GM12878 (cell line): ENCODE measurements around the gene PSMD14. TPM values are rescaled to one million over a fixed set of nuclear protein-coding genes. Genes with fewer than 3 reads are reported as not detected.
A peak's percentile ranks its signal among the peaks of the same experiment; 100 is the strongest.
"Not testable (repeated sequence)": the region's sequence is repeated elsewhere in the genome, so short reads cannot be mapped to it uniquely, and the experiment has no call there.

ENCODE experiments used
- ATAC-seq: fragments of 200-7000 bp; cut with Tn5 transposase; 3 replicates; pipeline ENCODE4 v1.9.1; 2020; ENCODE audit warnings: mild to moderate bottlenecking, moderate library complexity
- BruUV-seq: library from RNA; stranded (reverse); fragments of 400-500 nt; replicated peaks from 2 replicates; lab custom pipeline; 2021; lab: Mats Ljungman, UMichigan
- CTCF ChIA-PET: fragments of 300-600 bp; sonication (Branson Sonifier 250); formaldehyde crosslinking; extraction: SDS; loops from one replicate; lab custom pipeline; 2021; ENCODE audit warnings: inconsistent platforms; lab: Yijun Ruan, JAX
- POLR2A ChIA-PET: fragments of 350-600 bp; formaldehyde crosslinking; extraction: SDS; loops from one replicate; lab custom pipeline; 2021; ENCODE audit warnings: inconsistent platforms; lab: Charles Lee
- RAD21 ChIA-PET: fragments of 300-600 bp; sonication (Branson Sonifier 250); formaldehyde crosslinking; loops from one replicate; lab custom pipeline; 2023; ENCODE audit warnings: antibody characterized with exemption; ENCODE audit not compliant: unreplicated experiment; lab: Charles Lee
- SMC1A ChIA-PET: fragments of 300-600 bp; sonication (Branson Sonifier 250); formaldehyde crosslinking; loops from one replicate; lab custom pipeline; 2023; ENCODE audit not compliant: unreplicated experiment, uncharacterized antibody; lab: Charles Lee
- DNase-seq: peaks from one replicate; pipeline ENCODE4 v3.0.0-alpha.2; 2011; ENCODE audit warnings: low read depth, low spot score
- FAIRE-seq: peaks from 3 replicates; lab custom pipeline; 2011; peaks lifted over from hg19 to GRCh38; lab: Jason Lieb, UNC
- H2AFZ ChIP-seq: 2 replicates; pipeline ENCODE4 v1.6.0; 2011; ENCODE audit warnings: low read depth, low read length, control low read depth; ENCODE audit not compliant: control insufficient read depth
- H3K27ac ChIP-seq: 2 replicates; pipeline ENCODE4 v1.5.1; 2011; ENCODE audit warnings: control low read depth; ENCODE audit not compliant: control insufficient read depth, insufficient read depth
- H3K27me3 ChIP-seq, 2 experiments: replicated peaks in 1 of 2; 2 replicates each; pipeline versions ENCODE4 v1.6.0 to v1.6.1; 2011; ENCODE audit warnings: low read length in 1 of 2; ENCODE audit not compliant: control insufficient read depth in 2 of 2, insufficient read depth in 2 of 2
- H3K36me3 ChIP-seq, 2 experiments: 2 replicates each; pipeline ENCODE4 v1.5.1; 2011; ENCODE audit warnings: low read length in 1 of 2; ENCODE audit not compliant: control insufficient read depth in 2 of 2, insufficient read depth in 2 of 2
- H3K4me1 ChIP-seq: 2 replicates; pipeline ENCODE4 v1.6.1; 2011; ENCODE audit warnings: mild to moderate bottlenecking, low read length, moderate library complexity, mixed read lengths; ENCODE audit not compliant: control insufficient read depth, insufficient read depth
- H3K4me2 ChIP-seq: 2 replicates; pipeline ENCODE4 v1.6.0; 2011; ENCODE audit warnings: control low read depth; ENCODE audit not compliant: control insufficient read depth, insufficient read depth
- H3K4me3 ChIP-seq: fragments of 200-600 bp; sonication (generic); 2 replicates; pipeline ENCODE4 v1.5.1; 2016
- H3K79me2 ChIP-seq: 2 replicates; pipeline ENCODE4 v1.6.0; 2011; ENCODE audit warnings: low read length; ENCODE audit not compliant: control insufficient read depth, insufficient read depth
- H3K9ac ChIP-seq: 2 replicates; pipeline ENCODE4 v1.8.0; 2011; ENCODE audit warnings: low read length, control low read depth, mixed read lengths; ENCODE audit not compliant: control insufficient read depth, insufficient read depth
- H3K9me3 ChIP-seq: replicated peaks from 3 replicates; pipeline ENCODE4 v1.5.1; 2011; ENCODE audit warnings: mild to moderate bottlenecking, low read length; ENCODE audit not compliant: control insufficient read depth, insufficient read depth
- H4K20me1 ChIP-seq: 2 replicates; pipeline ENCODE4 v1.6.0; 2011; ENCODE audit not compliant: control insufficient read depth, insufficient read depth
- RAD21 ChIP-seq: IDR thresholded peaks from 2 replicates; pipeline ENCODE4 v1.6.1; 2011; ENCODE audit warnings: mild to moderate bottlenecking, low read depth, low read length, moderate library complexity; ENCODE audit not compliant: insufficient read depth
- WGBS: methylation state at CpG from one replicate; pipeline ENCODE4 v1.1.6; 2016; ENCODE audit warnings: low lambda C conversion rate; ENCODE audit not compliant: insufficient replicate concordance, insufficient coverage; ENCODE audit errors: missing lambda C conversion rate; 5-methylcytosine and 5-hydroxymethylcytosine counted together
- in situ Hi-C: fragments of 300-500 bp; cut with MboI; formaldehyde crosslinking; loops from 9 replicates; pipeline ENCODE4 v1.14.3; 2018; ENCODE audit warnings: mixed read lengths
- intact Hi-C: fragments of 100-400 bp; cut with micrococcal nuclease; formaldehyde crosslinking; loops from one replicate; pipeline ENCODE4 v1.14.2; 2022; ENCODE audit not compliant: unreplicated experiment
- polyA plus RNA-seq, 11 experiments: library from polyadenylated mRNA; depleted of rRNA in 4 of 11; unstranded in 6 of 11; stranded (reverse) in 5 of 11; fragments of >200 nt; fragmentation: Nextera tagmentation in 4 of 11; fragmentation: Illumina TruSeq in 1 of 11; extraction: Ambion mirVana in 4 of 11; extraction: Trizol in 1 of 11; gene quantifications; 1 replicate in 1 of 11; 2 replicates in 10 of 11; pipeline versions ENCODE4 v1.2.1 to v1.2.3, GENCODE V29; 2011 to 2016; ENCODE audit warnings: inconsistent platforms in 2 of 11, missing spikeins in 2 of 11, low read depth in 1 of 11
- total RNA-seq, 4 experiments: library from RNA; depleted of rRNA in 3 of 4; stranded (reverse); fragments of >200 nt in 3 of 4; fragmentation: Illumina TruSeq in 1 of 4; extraction: Trizol in 1 of 4; gene quantifications; 2 replicates each; pipeline versions ENCODE4 v1.2.1 to v1.2.3, GENCODE V29; 2013 to 2021

Gene PSMD14
- total and polyA plus RNA-seq, 10 of the 15 experiments (the other 5 are each of a cell fraction or from before 2014, with no cell fraction given) = 70.5 to 253 (median 127) TPM

DNA sequence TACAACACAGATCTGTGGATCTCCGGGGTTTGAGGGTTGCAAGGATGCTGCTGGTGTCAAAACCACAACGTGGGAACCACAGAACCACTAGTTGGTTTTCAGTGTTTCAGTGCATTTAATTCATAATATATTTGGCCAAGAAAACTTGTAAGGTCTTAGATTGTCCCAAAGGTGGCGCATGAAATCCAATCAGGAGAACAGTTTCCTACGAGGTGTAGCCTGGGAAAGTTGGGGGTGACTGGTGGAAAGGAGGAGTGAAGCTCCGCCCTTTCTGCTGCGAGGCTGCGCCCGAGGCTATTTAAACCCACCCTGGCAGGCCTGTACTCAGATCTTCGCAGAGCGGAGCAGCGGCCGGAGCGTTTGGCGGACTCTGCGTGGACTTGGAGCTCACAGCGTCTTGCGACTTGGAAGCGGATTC, 27.3 kb upstream of the PSMD14 start:
- H3K36me3 ChIP-seq, H3K4me3 ChIP-seq, FAIRE-seq, ATAC-seq, DNase-seq, H3K27me3 ChIP-seq, RAD21 ChIA-PET, in situ Hi-C loops, H3K79me2 ChIP-seq, H3K9ac ChIP-seq, H3K27ac ChIP-seq, H3K9me3 ChIP-seq, POLR2A ChIA-PET, BruUV-seq, H2AFZ ChIP-seq, H3K4me2 ChIP-seq, H4K20me1 ChIP-seq, H3K4me1 ChIP-seq: not testable (repeated sequence)
- 62% methylated on average over 18 of the region's 18 CpGs for WGBS
- CTCF ChIA-PET = interaction anchor here (1.3 to 1.6 kb wide), 2 partner anchors 7 to 10 kb away, joined by 3 to 4 read pairs; no protein-coding TSS in a partner anchor
- TF ChIP-seq RAD21 = peak; percentile 38; the same call in 1 of the 2 replicates
- SMC1A ChIA-PET = interaction anchor here (1.2 kb wide), 1 partner anchor 130 kb away, joined by 3 read pairs; no protein-coding TSS in a partner anchor
- intact Hi-C loops = loop anchor here (5.0 kb wide), 1 partner anchor 276 kb away; no protein-coding TSS in a partner anchor

DNA sequence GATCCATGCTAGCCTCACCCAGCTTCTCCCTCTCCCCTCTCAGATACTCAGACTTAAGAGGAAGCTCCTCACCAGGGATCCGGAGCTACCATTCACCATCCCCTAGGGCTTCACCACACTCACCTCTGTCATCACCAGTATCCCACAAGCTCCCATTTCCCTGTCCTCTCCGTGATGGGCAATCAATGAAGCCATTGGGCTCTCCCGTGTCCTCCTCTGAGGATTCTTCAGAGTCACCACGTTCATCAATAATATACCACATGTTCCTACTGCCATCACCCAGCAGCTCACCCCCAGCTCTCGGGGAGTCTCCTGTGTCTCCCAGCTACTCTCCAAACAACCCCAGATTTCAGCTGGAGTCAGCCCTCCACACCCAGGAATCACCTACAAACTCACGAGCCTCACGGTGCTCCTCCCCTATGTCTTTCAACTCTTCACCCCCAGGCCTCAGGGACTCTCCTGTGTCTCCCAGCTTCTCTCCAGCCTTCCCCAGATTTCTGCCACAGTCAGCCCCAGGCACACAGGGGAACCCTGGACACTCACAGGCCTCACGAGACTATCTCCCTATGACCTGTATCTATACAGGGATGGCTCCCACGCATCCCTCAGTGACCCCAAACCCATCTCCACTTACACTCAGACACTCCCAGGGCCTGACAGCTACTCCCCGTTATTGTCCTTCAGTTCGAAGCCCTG, 26.5 kb upstream of the PSMD14 start:
- POLR2A ChIA-PET, H3K9me3 ChIP-seq, ATAC-seq, H2AFZ ChIP-seq, H3K27me3 ChIP-seq, in situ Hi-C loops, FAIRE-seq, H3K27ac ChIP-seq, DNase-seq, H3K9ac ChIP-seq, H3K4me1 ChIP-seq, H3K4me3 ChIP-seq, H4K20me1 ChIP-seq, H3K36me3 ChIP-seq, H3K4me2 ChIP-seq, BruUV-seq, H3K79me2 ChIP-seq: not testable (repeated sequence)
- SMC1A ChIA-PET = interaction anchor here (1.2 kb wide), 1 partner anchor 129 kb away, joined by 3 read pairs; no protein-coding TSS in a partner anchor
- intact Hi-C loops = loop anchor here (5.0 kb wide), 1 partner anchor 276 kb away; no protein-coding TSS in a partner anchor
- RAD21 ChIA-PET = interaction anchor here (0.7 kb wide), 1 partner anchor 304 kb away, joined by 3 read pairs; no protein-coding TSS in a partner anchor
- CTCF ChIA-PET = interaction anchor here (1.3 to 1.6 kb wide), 2 partner anchors 8 to 11 kb away, joined by 3 to 4 read pairs; no protein-coding TSS in a partner anchor
- 48% methylated on average over 11 of the region's 11 CpGs for WGBS

DNA sequence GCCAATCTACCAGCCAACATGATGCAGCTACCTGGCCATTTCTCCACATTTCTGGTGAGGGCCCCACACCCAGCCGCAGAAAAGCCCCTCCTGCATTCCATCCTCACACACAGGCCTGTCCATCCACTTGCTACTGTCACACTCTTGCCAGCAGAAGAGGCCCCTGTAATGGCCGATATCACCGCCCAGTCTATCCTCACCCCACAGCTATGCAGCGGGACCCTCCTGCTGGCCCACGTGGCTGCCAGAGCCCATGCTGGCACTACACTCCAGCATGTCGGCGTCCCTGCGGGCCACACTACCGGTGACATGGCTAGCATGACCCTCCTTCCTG, 25.9 kb upstream of the PSMD14 start:
- H4K20me1 ChIP-seq, H3K27me3 ChIP-seq, DNase-seq, POLR2A ChIA-PET, H2AFZ ChIP-seq, H3K9ac ChIP-seq, BruUV-seq, H3K4me1 ChIP-seq, H3K4me3 ChIP-seq, H3K79me2 ChIP-seq, H3K9me3 ChIP-seq, H3K36me3 ChIP-seq, RAD21 ChIA-PET, H3K27ac ChIP-seq, FAIRE-seq, in situ Hi-C loops, ATAC-seq, H3K4me2 ChIP-seq: not testable (repeated sequence)
- intact Hi-C loops = loop anchor here (5.0 kb wide), 1 partner anchor 275 kb away; no protein-coding TSS in a partner anchor
- WGBS = 73% methylated on average over 9 of the region's 9 CpGs
- ChIA-PET CTCF (interaction anchor here (1.3 kb wide), 1 partner anchor 8 kb away, joined by 4 read pairs; no protein-coding TSS in a partner anchor), SMC1A (interaction anchor here (1.2 kb wide), 1 partner anchor 129 kb away, joined by 3 read pairs; no protein-coding TSS in a partner anchor)
